ENCODE results near the gene DYNLT2B.
"Not testable (repeated sequence)": the region's sequence is repeated elsewhere in the genome, so short reads cannot be mapped to it uniquely, and the experiment has no call there.

The DYNLT2B gene

GRCh38 chr3:196317687-196318467, at the start of gene DYNLT2B:
Gene DYNLT2B (minus strand): TSS chr3:196318240. CDS start chr3:196318152, 88 bp downstream.
- peak; percentile 92 for DNase-seq

- DNase-seq: no peak
Observed at GRCh38 chr3:196365736-196366135, 47.7 kb upstream of the DYNLT2B start.

- no peak for DNase-seq
Observed at GRCh38 chr3:196360586-196360985, 42.5 kb upstream of the DYNLT2B start.

- not testable (repeated sequence) for DNase-seq
Observed at GRCh38 chr3:196358540-196358939, 40.5 kb upstream of the DYNLT2B start.

- no peak for DNase-seq
Observed at GRCh38 chr3:196357905-196358304, 39.9 kb upstream of the DYNLT2B start.

GRCh38 chr3:196356556-196356955, 38.5 kb upstream of the DYNLT2B start:
- DNase-seq: no peak

- DNase-seq: no peak
Observed at GRCh38 chr3:196355668-196356067, 37.6 kb upstream of the DYNLT2B start.

- no peak for DNase-seq
Observed at GRCh38 chr3:196354132-196354531, 36.1 kb upstream of the DYNLT2B start.

- no peak for DNase-seq
Observed at GRCh38 chr3:196351541-196351940, 33.5 kb upstream of the DYNLT2B start.

GRCh38 chr3:196350067-196350466, 32.0 kb upstream of the DYNLT2B start:
- DNase-seq: no peak

GRCh38 chr3:196348698-196349097, 30.7 kb upstream of the DYNLT2B start:
- DNase-seq: no peak

- DNase-seq: no peak
Observed at GRCh38 chr3:196344663-196345062, 26.6 kb upstream of the DYNLT2B start.

GRCh38 chr3:196343917-196344316, 25.9 kb upstream of the DYNLT2B start:
- DNase-seq: not testable (repeated sequence)

GRCh38 chr3:196341137-196341536, 23.1 kb upstream of the DYNLT2B start:
- no peak for DNase-seq

- DNase-seq: no peak
Observed at GRCh38 chr3:196340466-196340865, 22.4 kb upstream of the DYNLT2B start.

- DNase-seq: no peak
Observed at GRCh38 chr3:196339493-196340254, 21.6 kb upstream of the DYNLT2B start.

- DNase-seq: no peak
Observed at GRCh38 chr3:196339044-196339443, 21.0 kb upstream of the DYNLT2B start.

GRCh38 chr3:196336319-196337145, 18.5 kb upstream of the DYNLT2B start:
- DNase-seq: no peak

GRCh38 chr3:196335503-196335948, 17.5 kb upstream of the DYNLT2B start:
- no peak for DNase-seq

- DNase-seq: no peak
Observed at GRCh38 chr3:196334982-196335381, 16.9 kb upstream of the DYNLT2B start.

- DNase-seq: no peak
Observed at GRCh38 chr3:196332168-196332567, 14.1 kb upstream of the DYNLT2B start.

GRCh38 chr3:196327405-196327804, 9.4 kb upstream of the DYNLT2B start:
- no peak for DNase-seq

- DNase-seq: no peak
Observed at GRCh38 chr3:196326936-196327335, 8.9 kb upstream of the DYNLT2B start.

Data from activated CD8-positive, alpha-beta memory T cell treated with anti-CD3 and anti-CD28 coated beads, Interleukin-2, amount 50 U/mL, for 48 hours (primary cell).